Mammary epithelial cell (primary cell): ENCODE measurements around the gene ZFHX3.

Experiments used
- CTCF ChIP-seq, 2 donors: IDR thresholded peaks in 1 of 2; conservative IDR thresholded peaks in 1 of 2; 2 replicates each; pipeline ENCODE4 v1.5.1; 2011 to 2012; ENCODE audit warnings: inconsistent platforms in 2 of 2, low read length in 2 of 2, mild to moderate bottlenecking in 2 of 2, control low read depth in 1 of 2, low read depth in 1 of 2; ENCODE audit not compliant: insufficient read depth in 1 of 2; ENCODE audit errors: extremely low read depth in 1 of 2
- EZH2 ChIP-seq: IDR thresholded peaks from 2 replicates; pipeline ENCODE4 v1.6.1; 2012; ENCODE audit warnings: low read length, inconsistent platforms, borderline replicate concordance

GRCh38 chr16:73024571-73025105 is 23.3 kb downstream of the ZFHX3 start:
- TF ChIP-seq CTCF (conservative IDR thresholded peaks at IDR 0.05 in 1 of 2, IDR thresholded peaks at IDR 0.05 in 1 of 2; ENCODE audit: extremely low read depth in 1 of 2, insufficient read depth in 1 of 2, low read depth in 1 of 2, low read length in 2 of 2) (no peak), EZH2 (no peak)
